SK-N-SH treated with all-trans-retinoic acid at 6 μM for 48 hours (cell line): Measurements from ENCODE around the gene JPH3.

ENCODE experiments used
- ATAC-seq: fragments of 200-7000 bp; cut with Tn5 transposase; 3 replicates; pipeline ENCODE4 v1.9.1; 2020; ENCODE audit warnings: mild to moderate bottlenecking, moderate library complexity
- BACH2 ChIP-seq: fragments of 250-450 bp; sonication (Bioruptor Pico); IDR thresholded peaks from 2 replicates; pipeline ENCODE4 v1.9.0; 2021; ENCODE audit warnings: mild to moderate bottlenecking, borderline replicate concordance
- ESRRG ChIP-seq: fragments of 250-450 bp; sonication (Bioruptor Pico); IDR thresholded peaks from 2 replicates; pipeline ENCODE4 v1.6.1; 2021; ENCODE audit warnings: mild to moderate bottlenecking
- ISL1 ChIP-seq: fragments of 250-450 bp; sonication (Bioruptor Pico); IDR thresholded peaks from 2 replicates; pipeline ENCODE4 v2.1.2; 2022; ENCODE audit warnings: mild to moderate bottlenecking, moderate library complexity
- OSR1 ChIP-seq: fragments of 250-450 bp; sonication (Bioruptor Pico); IDR thresholded peaks from 2 replicates; pipeline ENCODE4 v1.8.0; 2022; ENCODE audit warnings: moderate library complexity, mild to moderate bottlenecking, inconsistent platforms
- POU6F1 ChIP-seq: fragments of 250-450 bp; sonication (Bioruptor Pico); IDR thresholded peaks from 2 replicates; pipeline ENCODE4 v1.8.0; 2021; ENCODE audit warnings: low read depth, mild to moderate bottlenecking, moderate library complexity, borderline replicate concordance
- PPARA ChIP-seq: fragments of 250-450 bp; sonication (Bioruptor Pico); IDR thresholded peaks from 2 replicates; pipeline ENCODE4 v1.5.0; 2020; ENCODE audit warnings: mild to moderate bottlenecking, borderline replicate concordance
- RARB ChIP-seq: fragments of 250-450 bp; sonication (Bioruptor Pico); IDR thresholded peaks from 2 replicates; pipeline ENCODE4 v1.8.0; 2021; ENCODE audit warnings: mild to moderate bottlenecking, moderate library complexity
- SNAI2 ChIP-seq: fragments of 250-450 bp; sonication (Bioruptor Pico); IDR thresholded peaks from 2 replicates; pipeline ENCODE4 v1.5.0; 2020; ENCODE audit warnings: mild to moderate bottlenecking, moderate library complexity
- TCF4 ChIP-seq: fragments of 250-450 bp; sonication (Bioruptor Pico); IDR thresholded peaks from 2 replicates; pipeline ENCODE4 v1.8.0; 2021; ENCODE audit warnings: mild to moderate bottlenecking, moderate library complexity, borderline replicate concordance
- TOX ChIP-seq: fragments of 250-450 bp; sonication (Bioruptor Pico); IDR thresholded peaks from 2 replicates; pipeline ENCODE4 v1.8.0; 2021; ENCODE audit warnings: mild to moderate bottlenecking, moderate library complexity, borderline replicate concordance
- TSHZ2 ChIP-seq: fragments of 250-450 bp; sonication (Bioruptor Pico); IDR thresholded peaks from 2 replicates; pipeline ENCODE4 v1.5.0; 2020; ENCODE audit warnings: mild to moderate bottlenecking, moderate library complexity
- ZC3H10 ChIP-seq: fragments of 250-450 bp; sonication (Bioruptor Pico); IDR thresholded peaks from 2 replicates; pipeline ENCODE4 v1.5.1; 2021; ENCODE audit warnings: mild to moderate bottlenecking, moderate library complexity
- ZFP3 ChIP-seq: fragments of 250-450 bp; sonication (Bioruptor Pico); IDR thresholded peaks from 2 replicates; pipeline ENCODE4 v1.5.0; 2020; ENCODE audit warnings: mild to moderate bottlenecking, moderate library complexity
- ZFP30 ChIP-seq: fragments of 450-650 bp; formaldehyde crosslinking; IDR thresholded peaks from 2 replicates; pipeline ENCODE4 v1.5.0; 2022; ENCODE audit warnings: mild to moderate bottlenecking, moderate library complexity
- ZNF565 ChIP-seq: fragments of 450-650 bp; formaldehyde crosslinking; conservative IDR thresholded peaks from 2 replicates; pipeline ENCODE4 v1.5.0; 2020; ENCODE audit warnings: low read depth, mild to moderate bottlenecking, moderate library complexity
- ZNF70 ChIP-seq: fragments of 450-650 bp; formaldehyde crosslinking; IDR thresholded peaks from 2 replicates; pipeline ENCODE4 v1.5.0; 2020; ENCODE audit warnings: mild to moderate bottlenecking, moderate library complexity
- ZNF8 ChIP-seq: fragments of 450-650 bp; formaldehyde crosslinking; IDR thresholded peaks from 2 replicates; pipeline ENCODE4 v1.5.0; 2020; ENCODE audit warnings: mild to moderate bottlenecking, moderate library complexity
- TF ChIP-seq, protein P1 (sequence below): fragments of 250-450 bp; sonication (Bioruptor Pico); IDR thresholded peaks from 2 replicates; pipeline ENCODE4 v1.5.1; 2020; ENCODE audit warnings: low read depth, mild to moderate bottlenecking, moderate library complexity
- TF ChIP-seq, protein P2 (sequence below): fragments of 250-450 bp; sonication (Bioruptor Pico); IDR thresholded peaks from 2 replicates; pipeline ENCODE4 v1.8.0; 2020; ENCODE audit warnings: mild to moderate bottlenecking, moderate library complexity, borderline replicate concordance

Gene JPH3

GRCh38 chr16:87706278-87707000 is 104.1 kb downstream of the JPH3 start:
- TF ChIP-seq PPARA (no peak), POU6F1 (CRISPR knock-in tag) (no peak)
- no peak for ATAC-seq

DNA sequence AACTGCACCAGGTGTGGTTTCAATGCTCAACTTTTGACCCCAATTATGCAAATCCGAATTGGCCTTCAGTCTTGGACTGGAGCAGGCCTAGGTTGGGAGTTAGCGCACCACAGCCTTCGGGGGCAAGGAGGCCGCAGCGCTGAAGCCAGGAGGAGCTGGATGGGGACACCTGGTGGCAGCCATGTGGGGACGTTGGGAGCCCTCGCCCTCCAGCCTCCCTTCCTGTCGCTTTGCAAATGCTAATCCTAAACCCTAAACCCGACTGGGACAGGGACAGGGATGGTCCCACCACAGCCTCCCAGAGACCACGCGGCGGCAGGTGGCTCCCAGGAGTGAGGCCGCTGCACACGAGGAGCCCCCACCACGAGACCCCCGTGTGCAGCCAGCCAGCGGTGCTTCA is 104.8 kb downstream of the JPH3 start:
- TF ChIP-seq TSHZ2 = no peak
- TF ChIP-seq SNAI2 (CRISPR knock-in tag) = no peak
- TF ChIP-seq ZNF70 = no peak
- no peak for TF ChIP-seq TCF4 (CRISPR knock-in tag)
- TF ChIP-seq PPARA = no peak
- TF ChIP-seq BACH2 (CRISPR knock-in tag) = no peak
- TF ChIP-seq ZNF565 (CRISPR knock-in tag) = no peak
- no peak for TF ChIP-seq ZFP3
- TF ChIP-seq, protein P1, sequence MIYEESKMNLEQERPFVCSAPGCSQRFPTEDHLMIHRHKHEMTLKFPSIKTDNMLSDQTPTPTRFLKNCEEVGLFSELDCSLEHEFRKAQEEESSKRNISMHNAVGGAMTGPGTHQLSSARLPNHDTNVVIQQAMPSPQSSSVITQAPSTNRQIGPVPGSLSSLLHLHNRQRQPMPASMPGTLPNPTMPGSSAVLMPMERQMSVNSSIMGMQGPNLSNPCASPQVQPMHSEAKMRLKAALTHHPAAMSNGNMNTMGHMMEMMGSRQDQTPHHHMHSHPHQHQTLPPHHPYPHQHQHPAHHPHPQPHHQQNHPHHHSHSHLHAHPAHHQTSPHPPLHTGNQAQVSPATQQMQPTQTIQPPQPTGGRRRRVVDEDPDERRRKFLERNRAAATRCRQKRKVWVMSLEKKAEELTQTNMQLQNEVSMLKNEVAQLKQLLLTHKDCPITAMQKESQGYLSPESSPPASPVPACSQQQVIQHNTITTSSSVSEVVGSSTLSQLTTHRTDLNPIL (CRISPR knock-in tag) = no peak
- no peak for TF ChIP-seq OSR1
- no peak for TF ChIP-seq RARB (CRISPR knock-in tag)
- no peak for TF ChIP-seq TOX (CRISPR knock-in tag)
- no peak for TF ChIP-seq ZFP30 (CRISPR knock-in tag)
- no peak for TF ChIP-seq ZNF8 (CRISPR knock-in tag)
- TF ChIP-seq ESRRG (CRISPR knock-in tag) = no peak
- TF ChIP-seq, protein P2, sequence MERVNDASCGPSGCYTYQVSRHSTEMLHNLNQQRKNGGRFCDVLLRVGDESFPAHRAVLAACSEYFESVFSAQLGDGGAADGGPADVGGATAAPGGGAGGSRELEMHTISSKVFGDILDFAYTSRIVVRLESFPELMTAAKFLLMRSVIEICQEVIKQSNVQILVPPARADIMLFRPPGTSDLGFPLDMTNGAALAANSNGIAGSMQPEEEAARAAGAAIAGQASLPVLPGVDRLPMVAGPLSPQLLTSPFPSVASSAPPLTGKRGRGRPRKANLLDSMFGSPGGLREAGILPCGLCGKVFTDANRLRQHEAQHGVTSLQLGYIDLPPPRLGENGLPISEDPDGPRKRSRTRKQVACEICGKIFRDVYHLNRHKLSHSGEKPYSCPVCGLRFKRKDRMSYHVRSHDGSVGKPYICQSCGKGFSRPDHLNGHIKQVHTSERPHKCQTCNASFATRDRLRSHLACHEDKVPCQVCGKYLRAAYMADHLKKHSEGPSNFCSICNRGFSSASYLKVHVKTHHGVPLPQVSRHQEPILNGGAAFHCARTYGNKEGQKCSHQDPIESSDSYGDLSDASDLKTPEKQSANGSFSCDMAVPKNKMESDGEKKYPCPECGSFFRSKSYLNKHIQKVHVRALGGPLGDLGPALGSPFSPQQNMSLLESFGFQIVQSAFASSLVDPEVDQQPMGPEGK = no peak
- no peak for ATAC-seq

DNA sequence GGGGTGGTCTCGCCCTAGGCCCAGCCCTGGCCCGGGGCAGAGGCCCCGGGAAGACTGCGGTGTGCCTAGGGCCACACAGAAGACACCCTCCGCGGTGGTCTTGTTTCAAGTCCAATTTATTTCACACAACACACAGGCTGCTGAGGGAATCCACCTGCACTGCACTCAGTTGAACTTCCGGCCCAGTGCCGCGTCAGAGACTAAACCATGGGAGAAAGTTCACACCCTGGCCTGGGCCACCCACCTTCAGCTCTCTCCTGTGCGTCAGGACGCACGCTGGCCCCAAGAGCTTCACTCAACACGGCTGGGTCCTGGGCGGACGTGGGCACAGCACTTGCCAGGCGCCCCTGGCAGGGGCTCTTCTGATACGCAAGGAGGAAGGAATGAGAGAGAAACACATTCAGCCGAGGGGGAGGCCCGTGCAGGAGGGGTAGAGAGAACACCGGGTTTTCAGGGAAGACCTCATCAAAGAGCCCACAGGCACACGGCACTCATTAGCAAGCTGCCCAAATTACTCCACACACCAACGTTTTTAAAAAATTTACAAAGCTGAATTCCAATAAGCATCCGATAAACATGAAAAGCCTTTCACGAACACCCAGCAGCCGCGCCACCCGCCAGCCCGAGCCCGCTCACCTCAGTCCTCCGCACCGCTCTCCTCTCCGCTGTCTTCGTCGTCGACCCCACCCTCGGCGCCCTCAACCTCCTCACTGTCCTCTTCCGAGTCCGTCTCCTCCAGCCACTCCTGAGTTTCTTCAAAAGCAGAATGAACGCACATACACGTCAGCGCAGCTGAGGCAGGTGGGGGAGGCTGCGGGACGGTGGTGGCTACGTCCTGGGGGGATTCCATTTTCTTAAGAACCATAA is 105.6 kb downstream of the JPH3 start:
- no peak for ATAC-seq
- TF ChIP-seq ZNF70 (no peak), ZNF565 (CRISPR knock-in tag) (no peak), ISL1 (CRISPR knock-in tag) (no peak), ZC3H10 (CRISPR knock-in tag) (no peak), TCF4 (CRISPR knock-in tag) (no peak), TSHZ2 (no peak)
